OCI-LY7 (cell line): Measurements from ENCODE around the gene SEC14L1. TPM values are rescaled to one million over a fixed set of nuclear protein-coding genes. Genes with fewer than 3 reads are reported as not detected.

Experiments used
- BruUV-seq: library from RNA; stranded (reverse); fragments of 400-500 nt; replicated peaks from 2 replicates; lab custom pipeline; 2021; lab: Mats Ljungman, UMichigan
- CTCF ChIA-PET: fragments of 300-600 bp; sonication (Branson Sonifier 250); formaldehyde crosslinking; loops from one replicate; lab custom pipeline; 2022; ENCODE audit warnings: antibody characterized with exemption; ENCODE audit not compliant: unreplicated experiment; lab: Charles Lee
- POLR2A ChIA-PET: fragments of 300-600 bp; sonication (Branson Sonifier 250); formaldehyde crosslinking; loops from one replicate; lab custom pipeline; 2022; ENCODE audit warnings: antibody characterized with exemption; lab: Charles Lee
- DNase-seq: peaks from one replicate; pipeline ENCODE4 v3.0.0-alpha.2; 2015; ENCODE audit warnings: low spot score
- H2AFZ ChIP-seq: fragments of 200-600 bp; sonication (generic), shearing (Covaris generic); 2 replicates; pipeline ENCODE4 v1.6.1; 2014; ENCODE audit warnings: mild to moderate bottlenecking, antibody characterized with exemption, low read length, moderate library complexity
- H3K27ac ChIP-seq: fragments of 200-600 bp; sonication (generic); 2 replicates; pipeline ENCODE4 v1.5.1; 2014; ENCODE audit warnings: mixed run types, low read depth, mild to moderate bottlenecking, moderate library complexity, low read length, inconsistent platforms; ENCODE audit not compliant: poor library complexity, severe bottlenecking
- H3K36me3 ChIP-seq: fragments of 200-600 bp; sonication (generic); 2 replicates; pipeline ENCODE4 v1.6.1; 2014; ENCODE audit warnings: mild to moderate bottlenecking, antibody characterized with exemption, low read length, moderate library complexity, mixed read lengths; ENCODE audit not compliant: insufficient read depth
- H3K4me1 ChIP-seq: fragments of 200-600 bp; sonication (generic); 2 replicates; pipeline ENCODE4 v1.5.1; 2014; ENCODE audit warnings: mild to moderate bottlenecking, low read length; ENCODE audit not compliant: insufficient read depth, poor library complexity, severe bottlenecking
- H3K4me2 ChIP-seq: fragments of 200-600 bp; sonication (generic); 2 replicates; pipeline ENCODE4 v1.6.1; 2014; ENCODE audit warnings: mild to moderate bottlenecking, low read length
- H3K4me3 ChIP-seq: fragments of 200-600 bp; sonication (generic); 2 replicates; pipeline ENCODE4 v1.5.1; 2014; ENCODE audit warnings: mild to moderate bottlenecking, low read depth, low read length; ENCODE audit not compliant: poor library complexity, severe bottlenecking
- H3K79me2 ChIP-seq: fragments of 200-600 bp; sonication (generic); 2 replicates; pipeline ENCODE4 v1.6.1; 2016; ENCODE audit warnings: low read depth, mild to moderate bottlenecking, low read length, moderate library complexity, mixed read lengths; ENCODE audit not compliant: insufficient read depth
- H3K9me2 ChIP-seq: fragments of 200-600 bp; sonication (generic); 2 replicates; pipeline ENCODE4 v1.6.1; 2016; ENCODE audit warnings: mild to moderate bottlenecking, low read length, mixed read lengths; ENCODE audit not compliant: insufficient read depth
- H3K9me3 ChIP-seq: fragments of 200-600 bp; sonication (generic); 2 replicates; pipeline ENCODE4 v1.6.1; 2014; ENCODE audit warnings: mild to moderate bottlenecking, mixed run types, low read length, mixed read lengths
- H4K20me1 ChIP-seq: fragments of 200-600 bp; sonication (generic); 2 replicates; pipeline ENCODE4 v1.6.1; 2014; ENCODE audit warnings: mild to moderate bottlenecking, antibody characterized with exemption, low read length, moderate library complexity, mixed read lengths; ENCODE audit not compliant: insufficient read depth
- CTCF ChIP-seq: fragments of 200-600 bp; sonication (generic); conservative IDR thresholded peaks from 2 replicates; pipeline ENCODE4 v1.5.1; 2014; ENCODE audit warnings: mild to moderate bottlenecking, antibody characterized with exemption, low read length, moderate library complexity, mixed read lengths
- EZH2phosphoT487 ChIP-seq: fragments of 200-600 bp; sonication (generic); IDR thresholded peaks from 2 replicates; pipeline ENCODE4 v1.6.1; 2018; ENCODE audit warnings: low read depth, borderline replicate concordance, mild to moderate bottlenecking, mixed run types, antibody characterized with exemption, low read length, moderate library complexity, mixed read lengths
- intact Hi-C: fragments of 100-400 bp; cut with micrococcal nuclease; formaldehyde crosslinking; loops from one replicate; pipeline ENCODE4 v1.10.0; 2022; ENCODE audit not compliant: unreplicated experiment
- total RNA-seq, 2 experiments: library from RNA; depleted of rRNA in 1 of 2; stranded (reverse); fragments of >200 nt in 1 of 2; shearing (Covaris generic) in 1 of 2; gene quantifications; 2 replicates each; pipeline ENCODE4 v1.2.3, GENCODE V29; 2014 to 2022

SEC14L1 gene
- total RNA-seq, 2 experiments from 2014 or later: 137 to 227 TPM

- BruUV-seq: no TSS peak
- Histone ChIP-seq H2AFZ (no peak overlapping the region), H3K27ac (no peak overlapping the region), H3K4me2 (no peak overlapping the region), H3K4me3 (no peak overlapping the region), H3K9me2 (no peaks in the 10 kb centered on the region), H3K4me1 (no peaks in the 10 kb centered on the region), H4K20me1 (no peaks in the 10 kb centered on the region), H3K79me2 (no peaks in the 10 kb centered on the region), H3K36me3 (peaks cover 99% of the 10 kb centered on the region), H3K9me3 (no peaks in the 10 kb centered on the region)
- DNase-seq: no peak
- CTCF ChIA-PET: no interaction called here
- TF ChIP-seq CTCF: no peak
- TF ChIP-seq EZH2phosphoT487: no peak
- intact Hi-C loops: no loop called here
- POLR2A ChIA-PET: interaction anchor here (0.6 kb wide), 1 partner anchor 40 kb away, joined by 5 read pairs; no protein-coding TSS in a partner anchor
These were observed 59.9 kb downstream of the SEC14L1 start for GRCh38 chr17:77200711-77201110.

DNA sequence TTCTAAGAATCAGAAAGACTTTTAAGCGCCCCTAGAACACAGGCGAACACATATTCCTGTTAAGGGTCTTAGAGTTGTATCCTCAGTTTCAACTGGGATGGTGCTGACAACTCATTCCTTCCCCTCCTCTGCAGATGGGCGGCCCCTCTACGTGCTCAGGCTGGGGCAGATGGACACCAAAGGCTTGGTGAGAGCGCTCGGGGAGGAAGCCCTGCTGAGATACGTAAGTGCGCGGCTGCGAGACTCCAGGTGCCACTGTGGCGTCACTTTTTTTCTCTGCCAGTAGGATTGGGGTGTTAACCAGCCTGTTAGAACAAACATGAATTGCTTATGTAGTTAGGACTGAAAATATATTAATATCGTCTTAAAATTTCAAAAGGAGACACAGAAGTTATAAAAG is 62.7 kb downstream of the SEC14L1 start:
- H3K9me2 ChIP-seq: no peaks in the 10 kb centered on the region
- no peak overlapping the region for H3K27ac ChIP-seq
- no peak overlapping the region for H2AFZ ChIP-seq
- intact Hi-C loops: no loop called here
- no peak for DNase-seq
- no peak overlapping the region for H3K4me3 ChIP-seq
- H3K4me2 ChIP-seq: no peak overlapping the region
- no TSS peak for BruUV-seq
- H3K36me3 ChIP-seq: peaks cover 98% of the 10 kb centered on the region
- ChIA-PET CTCF (no interaction called here), POLR2A (no interaction called here)
- H3K9me3 ChIP-seq: no peaks in the 10 kb centered on the region
- TF ChIP-seq EZH2phosphoT487 (no peak), CTCF (no peak)
- H3K79me2 ChIP-seq: no peaks in the 10 kb centered on the region
- H4K20me1 ChIP-seq: no peaks in the 10 kb centered on the region
- H3K4me1 ChIP-seq: no peaks in the 10 kb centered on the region

DNA sequence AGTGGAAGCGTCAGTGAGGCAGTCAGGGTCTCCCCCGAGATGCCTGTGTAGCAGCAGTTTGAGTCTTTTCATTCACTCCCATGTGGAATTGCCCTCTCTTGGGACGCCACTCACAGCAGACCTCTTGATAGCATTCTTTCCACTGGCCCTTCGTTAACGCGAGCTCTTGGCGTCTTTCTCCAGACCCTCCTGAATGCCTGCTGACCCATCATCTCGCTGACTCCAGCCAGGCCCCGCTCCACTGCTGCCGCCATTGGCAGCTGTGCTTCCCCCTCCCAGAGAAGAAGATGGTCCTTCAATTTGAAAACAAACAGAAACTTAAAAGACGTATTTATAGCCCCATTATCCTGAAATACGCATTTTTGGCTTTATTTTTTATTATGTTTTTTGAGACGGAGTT is 63.1 kb downstream of the SEC14L1 start:
- Histone ChIP-seq H3K9me3 (no peaks in the 10 kb centered on the region), H3K4me3 (no peak overlapping the region), H3K27ac (no peak overlapping the region), H3K36me3 (peaks cover 98% of the 10 kb centered on the region), H3K9me2 (no peaks in the 10 kb centered on the region), H2AFZ (no peak overlapping the region), H3K4me1 (no peaks in the 10 kb centered on the region), H3K4me2 (no peak overlapping the region), H4K20me1 (no peaks in the 10 kb centered on the region), H3K79me2 (no peaks in the 10 kb centered on the region)
- intact Hi-C loops: no loop called here
- no peak for TF ChIP-seq CTCF
- no peak for TF ChIP-seq EZH2phosphoT487
- CTCF ChIA-PET: no interaction called here
- no TSS peak for BruUV-seq
- POLR2A ChIA-PET: interaction anchor here (0.7 to 1.1 kb wide), 3 partner anchors 9 to 23 kb away, joined by 3 to 10 read pairs (median 5); no protein-coding TSS in a partner anchor
- DNase-seq: no peak
